Epithelial cell of esophagus (primary cell): ENCODE data around the gene CLCN3.

ENCODE experiments used
- DNase-seq: peaks from one replicate; pipeline ENCODE4 v3.0.0; 2010; ENCODE audit warnings: low read depth
- H3K4me3 ChIP-seq: 2 replicates; pipeline ENCODE4 v1.5.1; 2011; ENCODE audit warnings: mild to moderate bottlenecking, low read length, control low read depth
- TF ChIP-seq, protein P1 (sequence below): IDR thresholded peaks from 2 replicates; pipeline ENCODE4 v1.5.1; 2011; ENCODE audit warnings: low read depth, mild to moderate bottlenecking, low read length, control low read depth, inconsistent platforms; ENCODE audit not compliant: insufficient read depth; ENCODE audit errors: missing control alignments

CLCN3 gene

DNA sequence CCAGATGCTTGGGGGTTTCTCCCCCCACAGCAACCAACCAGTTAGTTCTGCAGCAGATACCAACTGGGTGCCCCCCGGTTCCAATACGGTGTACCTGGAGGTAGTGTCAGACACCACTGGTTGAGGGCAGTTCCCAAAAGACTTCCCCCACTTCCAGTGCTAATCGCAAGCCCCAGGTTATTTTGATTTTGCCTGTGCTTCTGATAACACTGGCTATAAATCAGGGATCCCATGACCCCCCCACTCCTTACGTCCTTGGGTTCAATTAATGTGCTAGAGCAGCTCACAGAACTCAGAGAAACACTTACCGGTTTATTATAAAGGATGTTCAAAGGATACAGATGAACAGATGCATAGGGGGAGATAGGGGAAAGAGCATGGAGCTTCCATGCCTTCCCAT lies 5.5 kb downstream of the CLCN3 start:
- no peak for DNase-seq
- TF ChIP-seq, protein P1, sequence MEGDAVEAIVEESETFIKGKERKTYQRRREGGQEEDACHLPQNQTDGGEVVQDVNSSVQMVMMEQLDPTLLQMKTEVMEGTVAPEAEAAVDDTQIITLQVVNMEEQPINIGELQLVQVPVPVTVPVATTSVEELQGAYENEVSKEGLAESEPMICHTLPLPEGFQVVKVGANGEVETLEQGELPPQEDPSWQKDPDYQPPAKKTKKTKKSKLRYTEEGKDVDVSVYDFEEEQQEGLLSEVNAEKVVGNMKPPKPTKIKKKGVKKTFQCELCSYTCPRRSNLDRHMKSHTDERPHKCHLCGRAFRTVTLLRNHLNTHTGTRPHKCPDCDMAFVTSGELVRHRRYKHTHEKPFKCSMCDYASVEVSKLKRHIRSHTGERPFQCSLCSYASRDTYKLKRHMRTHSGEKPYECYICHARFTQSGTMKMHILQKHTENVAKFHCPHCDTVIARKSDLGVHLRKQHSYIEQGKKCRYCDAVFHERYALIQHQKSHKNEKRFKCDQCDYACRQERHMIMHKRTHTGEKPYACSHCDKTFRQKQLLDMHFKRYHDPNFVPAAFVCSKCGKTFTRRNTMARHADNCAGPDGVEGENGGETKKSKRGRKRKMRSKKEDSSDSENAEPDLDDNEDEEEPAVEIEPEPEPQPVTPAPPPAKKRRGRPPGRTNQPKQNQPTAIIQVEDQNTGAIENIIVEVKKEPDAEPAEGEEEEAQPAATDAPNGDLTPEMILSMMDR = no peak
- no peak overlapping the region for H3K4me3 ChIP-seq

DNA sequence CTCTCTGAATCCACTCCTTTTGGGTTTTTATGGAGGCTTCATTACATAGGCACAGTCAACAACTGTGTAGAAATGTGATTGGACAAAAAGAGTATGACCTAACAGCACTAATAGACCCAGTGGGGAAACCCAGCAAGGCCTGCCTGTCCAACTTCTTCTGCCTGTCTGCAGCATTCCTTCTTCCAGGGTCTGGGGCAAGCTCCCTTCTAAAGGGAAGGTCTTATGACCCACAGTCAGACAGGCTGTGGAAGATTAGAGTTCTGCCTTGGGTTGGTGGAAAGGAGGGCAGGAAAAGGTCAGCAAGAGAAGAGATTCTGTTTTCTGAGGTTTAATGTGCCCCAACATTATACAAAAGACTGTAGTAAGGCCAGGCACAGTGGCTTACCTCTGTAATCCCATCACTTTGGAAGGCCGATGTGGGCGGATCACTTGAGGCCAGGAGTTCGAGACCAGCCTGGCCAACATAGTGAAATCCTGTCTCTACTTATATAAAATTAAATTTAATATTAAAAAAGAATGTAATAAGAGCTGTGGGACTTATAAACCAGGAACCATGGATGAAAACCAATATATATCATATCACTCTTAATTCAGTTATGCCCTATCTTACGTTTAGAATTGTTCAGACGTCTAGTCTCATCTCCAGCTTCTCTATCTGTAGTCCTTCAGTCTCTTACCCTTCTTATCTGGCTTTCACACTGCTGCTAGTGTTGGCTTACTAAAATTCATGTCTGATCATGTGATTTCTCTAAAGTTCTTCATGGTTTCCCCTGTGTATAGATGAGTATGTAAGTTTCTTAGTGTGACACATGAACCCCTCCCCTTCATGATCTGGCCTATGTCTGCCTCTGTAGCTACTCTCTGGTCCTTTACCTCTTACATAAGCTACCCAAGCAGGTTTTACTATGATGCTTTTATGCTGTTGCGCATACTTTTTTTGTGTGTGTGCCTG lies 6.2 kb downstream of the CLCN3 start:
- H3K4me3 ChIP-seq = no peak overlapping the region
- DNase-seq = peak; percentile 71
- TF ChIP-seq, protein P1 = no peak

DNA sequence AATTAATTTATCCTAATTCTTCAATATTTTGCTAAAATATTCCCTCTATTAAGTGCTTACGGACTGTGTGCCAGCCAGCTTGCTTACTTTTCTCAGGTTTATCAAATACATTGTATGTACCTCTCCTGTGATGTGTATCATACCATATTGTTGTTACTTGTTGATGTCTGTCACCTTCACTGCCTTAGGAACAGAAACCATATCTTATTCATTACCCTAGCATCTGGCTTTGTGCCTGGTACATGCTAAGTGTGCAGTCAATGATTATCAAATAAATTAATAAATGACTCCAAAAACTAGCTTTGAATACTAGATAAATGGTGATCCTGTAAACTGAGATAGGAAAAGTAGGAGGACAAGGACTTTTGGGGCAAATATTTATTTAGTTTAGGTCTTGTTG lies 6.9 kb downstream of the CLCN3 start:
- H3K4me3 ChIP-seq = no peak overlapping the region
- DNase-seq = no peak
- TF ChIP-seq, protein P1 = no peak

DNA sequence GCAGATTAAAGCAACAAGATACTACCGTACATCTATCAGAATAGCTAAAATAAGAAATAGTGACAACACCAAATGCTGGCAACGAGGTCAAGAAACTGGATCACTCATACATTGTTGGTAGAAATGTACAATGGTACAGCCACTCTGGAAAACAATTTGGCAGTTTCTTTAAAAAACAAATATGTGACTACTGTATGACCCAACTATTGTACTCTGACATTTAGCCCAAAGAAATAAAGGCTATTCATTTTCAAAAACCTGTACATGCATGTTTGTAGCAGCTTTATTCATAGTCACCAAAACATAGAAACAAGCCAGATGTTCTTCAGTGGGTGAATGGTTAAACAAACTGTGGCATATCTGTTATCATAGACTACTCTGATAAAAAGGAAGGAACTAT lies 8.2 kb downstream of the CLCN3 start:
- H3K4me3 ChIP-seq = no peak overlapping the region
- DNase-seq = peak; percentile 43
- TF ChIP-seq, protein P1 = no peak

DNA sequence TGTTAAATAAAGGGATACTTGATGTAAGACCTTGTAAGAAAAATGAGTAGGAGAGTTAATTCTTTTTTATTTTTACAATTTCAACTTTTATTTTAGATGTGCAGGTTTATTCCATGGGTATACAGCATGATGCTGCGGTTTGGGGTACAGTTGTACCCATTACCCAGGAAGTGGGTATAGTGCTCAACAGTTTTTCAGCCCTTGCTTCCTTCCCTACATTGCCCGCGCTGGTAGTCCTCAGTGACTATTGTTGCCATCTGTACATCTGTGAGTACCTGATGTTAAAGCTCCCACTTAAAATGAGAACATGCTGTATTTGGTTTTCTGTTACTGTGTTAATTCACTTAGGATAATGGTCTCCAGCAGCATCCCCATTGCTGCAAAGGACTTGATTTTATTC lies 9.7 kb downstream of the CLCN3 start:
- H3K4me3 ChIP-seq = no peak overlapping the region
- TF ChIP-seq, protein P1 = no peak
- no peak for DNase-seq

DNA sequence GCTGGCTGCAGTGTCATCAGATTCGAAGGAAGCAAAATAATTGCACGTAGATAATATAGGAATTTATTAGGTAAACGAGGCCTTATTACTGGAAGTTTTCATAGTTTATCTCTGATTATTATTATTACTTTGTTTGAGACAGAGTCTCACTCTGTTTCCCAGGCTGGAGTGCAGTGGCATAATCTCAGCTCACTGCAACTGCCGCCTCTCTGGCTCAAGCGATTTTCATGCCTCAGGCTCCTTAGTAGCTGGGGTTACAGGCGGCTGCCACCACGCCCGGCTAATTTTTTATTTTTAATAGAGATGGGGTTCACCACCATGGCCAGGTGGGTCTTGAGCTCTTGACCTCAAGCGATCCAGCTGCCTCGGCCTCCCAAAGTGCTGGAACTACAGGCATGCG lies 12.5 kb downstream of the CLCN3 start:
- TF ChIP-seq, protein P1 = no peak
- no peak for DNase-seq
- H3K4me3 ChIP-seq = no peak overlapping the region

DNA sequence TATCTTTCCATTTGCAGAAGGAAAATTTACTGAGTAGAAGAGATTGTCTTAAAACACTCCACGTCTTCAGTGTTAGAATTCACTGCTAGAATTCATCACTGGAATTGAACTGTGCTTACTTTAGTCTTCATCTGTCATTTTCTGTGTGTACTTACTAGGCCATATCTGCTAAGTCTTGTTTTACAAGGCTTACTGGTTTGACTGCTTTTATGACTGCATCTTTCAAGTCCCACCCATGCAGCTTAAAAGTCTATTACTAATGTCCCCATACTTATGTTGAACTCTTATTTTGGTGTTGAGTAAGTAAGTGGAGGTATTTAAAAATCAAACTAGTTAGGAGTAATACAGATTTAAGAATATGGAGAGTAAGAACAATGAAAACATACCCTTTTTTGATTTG lies 14.6 kb downstream of the CLCN3 start:
- peak; percentile 93 for DNase-seq
- TF ChIP-seq, protein P1 = no peak
- no peak overlapping the region for H3K4me3 ChIP-seq
